HFF-Myc (cell line): ENCODE results near the gene TRIM17.
A peak's percentile ranks its signal among the peaks of the same experiment; 100 is the strongest.

Source experiments
- DNase-seq: peaks from one replicate; pipeline ENCODE4 v3.0.0-alpha.2; 2011; ENCODE audit warnings: low read depth; ENCODE audit errors: extremely low read depth
- H3K4me3 ChIP-seq: replicated peaks from 2 replicates; pipeline ENCODE4 v1.5.1; 2011; ENCODE audit warnings: low read depth, mild to moderate bottlenecking, control low read depth, low read length
- CTCF ChIP-seq: IDR thresholded peaks from 2 replicates; pipeline ENCODE4 v1.5.1; 2012; ENCODE audit warnings: mild to moderate bottlenecking, low read depth, low read length, control low read depth; ENCODE audit errors: missing control alignments

TRIM17 gene

GRCh38 chr1:228405979-228406228, 10.8 kb downstream of the TRIM17 start:
- TF ChIP-seq CTCF: no peak
- DNase-seq: no peak
- H3K4me3 ChIP-seq: peak overlapping the region; percentile 86

- H3K4me3 ChIP-seq: peak overlapping the region; percentile 86
- TF ChIP-seq CTCF: no peak
- no peak for DNase-seq
Measured at GRCh38 chr1:228405200-228405978, 11.3 kb downstream of the TRIM17 start.

- no peak for DNase-seq
- H3K4me3 ChIP-seq: peak overlapping the region; percentile 86
- TF ChIP-seq CTCF: no peak
Measured at GRCh38 chr1:228404107-228404720, 12.4 kb downstream of the TRIM17 start.

- no peak for TF ChIP-seq CTCF
- no peak overlapping the region for H3K4me3 ChIP-seq
- DNase-seq: no peak
Measured at GRCh38 chr1:228403231-228403631, 13.4 kb downstream of the TRIM17 start.

- no peak overlapping the region for H3K4me3 ChIP-seq
- no peak for TF ChIP-seq CTCF
- no peak for DNase-seq
Measured at GRCh38 chr1:228402641-228403025, 14.0 kb downstream of the TRIM17 start.

- H3K4me3 ChIP-seq: no peak overlapping the region
Measured at GRCh38 chr1:228401782-228402640, 14.7 kb downstream of the TRIM17 start.

More at GRCh38 chr1:228401782-228402640, 14.7 kb downstream of the TRIM17 start:
- no peak for DNase-seq
- TF ChIP-seq CTCF: no peak
